HFF-Myc (cell line): ENCODE data around the gene KAZN.

Source experiments
- DNase-seq: peaks from one replicate; pipeline ENCODE4 v3.0.0-alpha.2; 2011; ENCODE audit warnings: low read depth; ENCODE audit errors: extremely low read depth
- H3K4me3 ChIP-seq: replicated peaks from 2 replicates; pipeline ENCODE4 v1.5.1; 2011; ENCODE audit warnings: low read depth, mild to moderate bottlenecking, control low read depth, low read length
- CTCF ChIP-seq: IDR thresholded peaks from 2 replicates; pipeline ENCODE4 v1.5.1; 2012; ENCODE audit warnings: mild to moderate bottlenecking, low read depth, low read length, control low read depth; ENCODE audit errors: missing control alignments

Gene KAZN

DNA sequence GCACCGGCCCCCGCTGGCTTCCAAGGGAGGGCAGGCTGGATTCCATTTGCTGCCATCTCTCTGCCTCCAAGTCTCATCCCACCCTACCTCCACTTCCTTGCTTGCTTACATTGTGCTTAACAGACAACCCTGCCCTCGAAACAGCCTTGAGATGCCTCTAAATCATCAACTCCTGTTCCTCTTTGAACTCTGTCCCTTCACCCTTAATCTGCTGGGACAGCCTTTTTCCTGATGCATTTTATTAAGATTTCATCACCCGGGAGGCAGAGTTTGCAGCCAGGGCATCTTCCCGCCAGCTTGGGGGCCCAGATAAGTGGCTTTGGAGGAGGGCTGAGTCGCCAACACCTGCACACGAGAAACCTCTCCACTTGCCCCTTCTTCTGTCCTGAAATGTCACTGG, 192.5 kb downstream of the KAZN start:
- no peak overlapping the region for H3K4me3 ChIP-seq
- TF ChIP-seq CTCF, result no peak
- no peak for DNase-seq

- H3K4me3 ChIP-seq, result no peak overlapping the region
- TF ChIP-seq CTCF, result no peak
- no peak for DNase-seq
Measured at GRCh38 chr1:14791654-14792053, 193.2 kb downstream of the KAZN start.

DNA sequence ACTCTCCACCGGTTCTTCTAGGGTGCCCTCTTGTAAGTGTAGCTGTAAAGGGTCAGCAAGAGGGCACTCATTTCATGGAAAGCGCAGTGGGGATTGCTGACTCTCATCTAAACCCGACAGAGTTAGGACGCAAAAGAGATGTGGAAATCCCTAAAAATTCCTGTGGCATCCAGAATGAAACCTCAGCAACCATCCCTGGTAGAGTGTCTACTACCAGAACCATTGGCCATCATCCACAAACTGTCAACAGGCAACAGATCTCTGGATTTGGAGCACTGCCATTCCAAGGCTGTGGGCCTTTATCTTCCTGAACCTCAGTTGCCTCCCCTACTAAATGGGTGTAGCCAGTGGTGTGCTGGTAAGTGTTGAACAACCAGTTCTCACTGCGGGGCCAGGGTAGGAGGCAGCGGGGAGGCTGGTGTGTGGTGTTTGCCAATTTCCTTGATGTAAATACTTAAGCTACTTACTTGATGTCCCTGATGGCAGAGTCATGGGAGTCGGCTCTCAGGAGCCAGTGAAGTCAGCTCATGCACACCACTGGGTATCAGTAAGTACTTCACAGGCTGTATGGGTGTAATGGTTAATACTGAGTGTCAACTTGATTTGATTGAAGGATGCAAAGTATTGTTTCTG, 195.8 kb downstream of the KAZN start:
- DNase-seq, result no peak
- TF ChIP-seq CTCF, result no peak
- H3K4me3 ChIP-seq, result no peak overlapping the region

DNA sequence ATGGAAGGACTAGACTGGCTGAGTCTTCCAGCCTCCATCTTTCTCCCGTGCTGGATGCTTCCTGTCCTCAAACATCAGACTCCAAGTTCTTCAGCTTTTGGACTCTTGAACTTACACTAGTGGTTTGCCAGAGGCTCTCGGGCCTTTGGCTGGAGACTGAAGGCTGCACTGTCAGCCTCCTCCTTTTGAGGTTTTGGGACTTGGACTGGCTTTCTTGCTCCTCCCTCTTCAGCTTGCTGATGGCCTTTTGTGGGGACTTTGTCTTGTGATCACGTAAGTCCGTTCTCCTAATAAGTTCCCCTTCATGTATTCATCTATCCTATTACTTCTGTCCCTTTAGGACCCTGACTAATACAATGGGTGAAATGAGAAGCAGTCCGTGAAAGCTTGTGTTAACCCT, 196.4 kb downstream of the KAZN start:
- DNase-seq, result no peak
- H3K4me3 ChIP-seq, result no peak overlapping the region
- TF ChIP-seq CTCF, result no peak

GRCh38 chr1:14795589-14795988, 197.1 kb downstream of the KAZN start:
- H3K4me3 ChIP-seq, result no peak overlapping the region
- TF ChIP-seq CTCF, result no peak

DNA sequence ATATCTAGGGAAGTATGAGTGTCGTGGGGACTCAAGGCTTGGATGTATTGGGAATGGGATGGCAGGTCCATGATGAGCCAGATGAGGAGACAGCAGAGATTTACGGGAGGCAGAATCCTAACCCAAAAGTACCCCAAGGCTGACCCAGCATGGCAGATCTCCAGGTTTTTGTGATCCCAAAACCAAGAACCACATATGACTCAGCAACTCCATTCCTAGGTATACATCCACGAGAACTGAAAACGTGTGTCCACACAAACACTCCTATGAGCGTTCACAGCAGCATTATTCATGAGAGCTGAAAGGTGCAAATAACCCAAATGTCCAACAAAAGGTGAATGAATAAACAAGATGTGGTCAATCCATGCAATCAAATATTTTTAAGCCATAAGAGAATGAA, 201.5 kb downstream of the KAZN start:
- no peak for DNase-seq
- no peak for TF ChIP-seq CTCF
- H3K4me3 ChIP-seq, result no peak overlapping the region

More at GRCh38 chr1:14795589-14795988, 197.1 kb downstream of the KAZN start:
- no peak for DNase-seq

- no peak for DNase-seq
- H3K4me3 ChIP-seq, result no peak overlapping the region
- TF ChIP-seq CTCF, result no peak
Measured at GRCh38 chr1:14800500-14801076, 202.1 kb downstream of the KAZN start.
